HG03025 (cell line): Measurements from ENCODE around the gene ETF1.

Source experiments
- ATAC-seq: cut with Tn5 transposase; IDR thresholded peaks from one replicate; pipeline ENCODE4 v1.9.1; 2021; ENCODE audit warnings: mild to moderate bottlenecking, moderate library complexity; ENCODE audit not compliant: unreplicated experiment, low FRiP score

The ETF1 gene

DNA sequence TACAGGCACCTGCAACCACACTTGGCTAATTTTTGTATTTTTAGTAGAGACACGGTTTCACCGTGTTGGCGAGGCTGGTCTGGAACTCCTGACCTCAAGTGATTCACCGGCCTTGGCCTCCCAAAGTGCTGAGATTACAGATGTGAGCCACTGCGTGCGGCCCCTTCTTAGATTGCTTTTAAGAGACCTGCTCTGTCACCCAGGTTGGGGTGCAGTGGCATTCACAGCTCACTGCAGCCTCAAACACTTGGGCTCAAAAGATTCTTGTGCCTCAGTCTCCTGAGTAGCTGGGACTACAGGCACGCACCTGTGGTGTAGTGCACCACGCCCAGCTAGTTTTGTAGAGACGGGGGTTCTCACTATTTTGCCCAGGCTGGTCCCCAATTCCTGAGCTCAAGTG is 21.2 kb upstream of the ETF1 start:
- ATAC-seq, result no peak

DNA sequence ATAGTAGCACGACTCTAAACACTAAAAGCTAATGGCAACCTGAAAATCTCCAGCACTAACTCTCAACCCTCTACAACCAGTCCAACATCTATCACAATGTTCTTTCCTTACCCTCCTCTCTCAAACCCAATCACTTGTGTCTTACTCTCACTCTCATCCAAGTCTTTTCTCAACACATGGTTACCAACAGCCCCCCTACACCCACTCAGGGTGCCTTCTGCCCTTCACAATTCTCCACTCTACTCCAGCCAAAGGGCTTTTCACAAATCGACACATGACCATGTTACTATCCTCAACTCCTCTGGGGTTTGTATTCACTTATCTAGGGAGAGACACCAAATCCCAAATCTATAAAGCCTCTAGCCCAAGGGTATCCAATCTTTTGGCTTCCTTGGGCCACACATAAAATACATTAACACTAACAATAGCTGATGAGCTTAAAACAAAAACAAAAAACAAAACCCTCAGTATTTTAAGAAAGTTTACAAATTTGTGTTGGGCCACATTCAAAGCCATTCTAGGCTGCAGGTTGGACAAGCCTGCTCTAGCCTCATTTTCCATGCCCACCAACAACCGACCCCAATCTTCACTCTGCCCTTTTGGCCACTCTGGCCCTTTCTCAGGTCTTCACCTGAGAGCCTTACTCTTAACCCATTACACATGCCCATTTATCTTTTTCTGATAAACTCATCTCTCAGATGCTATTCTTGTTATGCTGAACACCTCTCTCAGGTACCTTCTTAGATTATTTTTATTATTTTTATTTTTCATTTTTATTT is 20.5 kb upstream of the ETF1 start:
- no peak for ATAC-seq

DNA sequence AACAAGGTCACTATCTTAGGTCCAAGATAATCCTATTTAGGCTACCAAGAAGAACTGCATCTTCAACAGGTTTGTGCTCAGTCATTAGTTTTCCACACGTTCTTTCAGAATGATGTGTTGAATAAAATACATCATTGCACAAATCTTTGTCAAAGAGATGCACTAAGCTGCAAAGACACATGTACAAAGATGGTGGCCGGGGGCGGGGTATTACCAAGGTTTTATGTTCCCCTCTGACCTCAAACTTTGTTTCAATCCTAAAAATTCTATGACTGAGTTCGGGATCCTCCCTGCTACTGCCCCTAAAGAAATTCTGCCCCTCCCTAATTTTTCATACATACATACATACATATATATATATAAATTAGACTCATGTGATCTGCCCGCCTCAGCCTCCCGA is 17.9 kb upstream of the ETF1 start:
- ATAC-seq, result no peak

DNA sequence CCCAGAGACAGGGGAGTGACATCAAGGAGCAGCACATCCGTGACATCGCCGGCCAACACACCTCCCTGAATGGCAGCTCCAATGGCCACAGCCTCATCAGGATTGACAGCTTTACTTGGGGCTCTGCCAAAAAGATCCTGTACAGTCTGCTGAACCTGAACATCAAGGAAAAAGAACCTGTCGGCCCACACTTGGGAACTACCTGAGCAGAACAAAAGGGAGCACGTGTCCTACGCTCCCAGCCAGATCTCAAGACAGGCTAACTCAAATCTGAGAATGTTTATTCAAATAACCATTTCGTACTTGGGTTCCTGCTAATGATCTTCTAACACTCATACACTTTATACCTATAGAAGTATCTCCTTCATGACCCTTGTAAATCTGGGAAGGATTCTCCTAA is 16.9 kb upstream of the ETF1 start:
- ATAC-seq, result no peak

DNA sequence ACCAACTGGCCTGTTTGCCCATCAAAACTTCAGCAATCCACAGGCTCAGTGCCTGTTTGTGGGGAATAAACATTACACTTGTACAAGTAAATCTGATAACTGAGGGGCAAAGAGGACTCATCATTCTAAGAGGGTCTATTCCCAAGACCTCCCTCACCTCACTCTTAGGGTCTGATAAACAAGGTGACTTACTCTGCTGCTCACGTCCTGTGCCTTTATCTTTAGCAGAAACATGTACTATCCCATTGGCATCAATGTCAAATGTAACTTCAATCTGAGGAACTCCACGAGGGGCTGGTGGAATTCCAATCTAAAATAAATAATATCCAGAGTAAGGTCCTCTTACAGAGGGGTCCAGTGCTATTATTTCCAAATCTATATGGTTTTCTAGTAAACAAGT is 14.6 kb upstream of the ETF1 start:
- no peak for ATAC-seq

DNA sequence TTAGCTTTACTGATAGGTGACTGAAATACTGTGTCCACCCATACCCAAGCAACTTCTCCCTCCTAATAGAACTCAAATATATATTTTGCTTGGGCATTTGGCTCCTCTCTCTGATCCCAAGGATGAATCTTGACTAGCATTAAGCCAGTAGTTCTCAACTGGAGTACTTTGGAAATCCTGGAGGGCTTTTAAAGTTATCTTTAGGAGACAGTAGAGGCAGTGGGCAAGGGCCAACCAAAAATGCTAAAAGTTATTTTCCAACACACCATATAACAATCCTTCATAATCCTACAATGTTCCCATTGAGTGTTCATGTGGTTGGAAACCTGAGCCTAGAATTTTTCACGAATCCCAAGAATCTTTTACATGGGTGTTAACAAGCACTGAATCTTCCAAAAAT is 11.1 kb upstream of the ETF1 start:
- ATAC-seq, result no peak

DNA sequence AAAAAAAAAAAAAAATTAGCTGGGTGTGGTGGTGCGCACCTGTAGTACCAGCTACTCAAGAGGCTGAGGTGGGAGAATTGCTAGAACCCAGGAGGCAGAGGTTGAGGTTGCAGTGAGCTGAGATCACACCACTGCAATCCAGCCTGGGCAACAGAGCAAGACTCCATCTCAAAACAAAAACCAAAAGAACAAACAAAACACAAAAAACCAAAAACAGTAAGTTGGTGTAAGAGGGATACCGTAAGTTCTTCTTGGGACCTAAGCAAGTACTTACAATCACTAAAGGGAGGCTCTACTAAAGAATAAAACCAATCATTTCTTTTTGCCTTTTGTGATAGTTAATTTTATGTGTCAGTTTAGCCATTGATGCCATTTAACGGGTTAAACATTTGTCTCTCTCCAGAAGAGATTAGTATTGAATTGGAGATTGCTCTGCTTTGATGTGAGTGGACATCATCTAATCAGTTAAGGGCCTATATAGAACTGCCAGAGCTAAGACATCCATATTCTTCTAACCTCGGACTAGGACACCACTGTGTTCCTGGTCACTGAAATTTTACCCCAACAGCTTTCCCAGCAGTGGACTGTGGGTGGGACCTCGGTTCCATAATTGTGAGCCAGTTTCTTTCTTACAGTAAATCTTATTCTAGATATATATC is 10.5 kb upstream of the ETF1 start:
- ATAC-seq, result no peak

DNA sequence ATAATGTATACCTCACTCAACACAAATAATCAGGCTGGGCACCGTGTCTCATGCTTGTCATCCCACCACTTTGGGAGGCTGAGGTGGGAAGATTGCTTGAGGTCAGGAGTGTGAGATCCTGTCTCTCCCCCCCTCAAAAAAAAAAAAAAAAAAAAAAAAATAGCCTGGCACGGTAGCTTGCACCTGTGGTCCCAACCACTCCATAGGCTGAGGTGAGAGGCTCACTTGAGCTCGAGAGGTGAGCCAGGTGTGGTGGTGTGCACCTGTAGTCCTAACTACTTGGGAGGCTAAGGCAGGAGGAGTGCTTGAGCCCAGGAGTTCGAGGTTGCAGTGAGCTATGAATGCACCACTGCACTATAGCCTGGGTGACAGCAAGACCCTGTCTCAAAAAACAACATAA is 9.6 kb upstream of the ETF1 start:
- no peak for ATAC-seq

DNA sequence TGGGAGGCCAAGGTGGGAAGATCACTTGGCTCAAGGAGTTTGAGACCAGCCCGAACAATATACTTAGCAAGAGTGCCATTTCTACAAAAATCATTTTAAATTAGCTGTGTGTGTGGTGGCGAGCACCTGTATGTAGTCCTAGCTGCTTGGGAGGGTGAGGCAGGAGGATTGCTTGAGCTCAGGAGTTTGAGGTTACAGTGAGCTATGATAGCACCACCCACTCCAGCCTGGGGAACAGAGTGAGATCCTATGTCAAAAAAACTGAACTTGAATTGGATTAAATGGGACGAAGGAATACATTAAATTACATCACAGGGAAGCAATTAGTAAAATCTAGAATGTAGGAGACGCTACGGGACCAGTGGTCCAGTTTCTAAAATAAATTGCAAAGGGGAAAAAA is 6.4 kb upstream of the ETF1 start:
- ATAC-seq, result no peak

DNA sequence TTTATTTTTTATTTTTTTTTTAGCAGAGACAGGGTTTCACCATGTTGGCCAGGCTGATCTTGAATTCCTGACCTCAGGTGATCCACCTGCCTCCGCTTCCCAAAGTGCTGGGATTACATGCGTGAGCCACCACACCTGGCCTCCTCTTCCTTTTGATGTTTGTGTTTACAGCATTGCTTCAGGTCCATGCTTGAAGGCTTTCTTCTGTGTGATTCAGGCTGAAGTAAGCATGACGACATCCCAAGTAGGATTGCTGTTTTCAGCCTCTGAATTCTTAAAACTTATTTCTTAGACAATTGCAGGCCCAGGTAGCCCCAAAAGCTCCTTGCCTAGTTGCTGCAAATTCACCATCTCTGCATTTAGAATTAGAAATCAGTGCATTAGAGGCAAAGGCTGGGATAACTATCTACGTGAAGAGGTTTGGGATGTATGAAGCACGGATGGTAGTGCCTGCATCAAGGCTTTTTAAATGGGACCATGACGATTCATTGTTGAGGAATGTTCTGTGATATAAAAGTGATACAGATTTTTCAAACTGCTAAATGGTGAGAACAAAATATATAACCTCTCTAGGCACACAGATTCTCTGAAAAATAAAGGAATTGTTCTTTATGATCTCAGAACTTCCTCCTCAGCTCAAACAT is 3.0 kb upstream of the ETF1 start:
- ATAC-seq, result no peak

DNA sequence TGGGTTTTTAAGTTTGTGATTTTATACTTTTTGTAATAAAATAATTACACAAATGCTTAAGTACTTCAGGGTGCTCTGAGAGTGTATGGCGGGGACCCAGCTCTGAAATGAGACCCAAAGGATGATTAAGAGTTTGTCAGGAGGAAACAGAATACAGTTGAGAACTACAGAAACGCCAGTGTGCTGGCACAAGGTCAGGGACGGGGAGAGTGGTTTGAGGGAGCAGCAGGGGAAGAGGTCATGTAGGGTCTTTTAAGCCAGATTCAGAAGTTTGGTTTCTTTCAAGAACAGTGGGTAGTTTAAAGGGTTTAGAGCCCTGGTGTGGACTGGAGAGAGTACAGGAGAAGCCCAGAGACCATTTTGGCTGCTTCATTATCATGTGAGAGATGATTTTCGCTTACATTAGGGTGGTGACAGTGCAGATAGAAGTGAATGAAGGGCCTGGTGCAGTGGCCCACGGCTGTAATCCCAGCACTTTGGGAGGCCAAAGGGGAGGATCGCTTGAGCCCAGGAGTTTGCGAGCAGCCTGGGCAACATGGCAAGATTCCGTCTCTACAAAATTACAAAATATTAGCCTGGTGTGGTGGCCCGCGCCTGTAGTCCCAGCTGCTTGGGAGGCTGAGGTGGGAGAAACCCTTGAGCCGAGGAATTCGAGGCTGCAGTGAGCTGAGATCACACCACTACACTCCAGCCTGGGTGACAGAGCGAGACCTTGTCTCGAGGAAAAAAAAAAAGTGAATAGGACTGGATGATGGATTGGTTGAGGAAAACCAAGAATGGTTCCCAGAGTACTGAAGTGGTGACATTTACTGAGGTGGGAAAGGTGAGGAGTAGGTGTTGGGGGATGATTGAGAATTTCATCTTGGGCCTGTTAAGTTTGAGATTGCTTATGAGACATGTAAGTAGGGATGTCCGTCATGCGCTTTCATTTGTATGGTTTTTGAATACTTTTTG is 1.4 kb upstream of the ETF1 start:
- ATAC-seq, result no peak

DNA sequence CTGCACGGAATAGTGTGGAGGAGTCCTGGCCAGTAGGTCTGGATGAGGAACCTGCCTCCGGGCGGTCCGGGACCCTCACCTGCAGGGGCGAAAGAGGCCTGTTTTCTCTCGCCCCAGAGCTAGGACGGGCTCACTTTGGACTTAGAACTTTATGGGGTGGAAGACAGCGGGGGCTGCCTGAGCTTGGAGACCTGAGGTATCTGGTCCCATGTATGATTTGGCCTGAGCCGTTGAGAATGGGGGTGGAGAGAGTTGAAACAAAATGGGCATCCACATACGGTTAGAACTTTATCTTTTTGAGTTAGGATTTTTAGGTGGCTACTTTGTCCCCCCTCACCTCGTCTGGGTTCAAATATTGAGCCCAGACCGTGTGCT is 681 bp upstream of the ETF1 start:
- ATAC-seq, result peak; percentile 39

DNA sequence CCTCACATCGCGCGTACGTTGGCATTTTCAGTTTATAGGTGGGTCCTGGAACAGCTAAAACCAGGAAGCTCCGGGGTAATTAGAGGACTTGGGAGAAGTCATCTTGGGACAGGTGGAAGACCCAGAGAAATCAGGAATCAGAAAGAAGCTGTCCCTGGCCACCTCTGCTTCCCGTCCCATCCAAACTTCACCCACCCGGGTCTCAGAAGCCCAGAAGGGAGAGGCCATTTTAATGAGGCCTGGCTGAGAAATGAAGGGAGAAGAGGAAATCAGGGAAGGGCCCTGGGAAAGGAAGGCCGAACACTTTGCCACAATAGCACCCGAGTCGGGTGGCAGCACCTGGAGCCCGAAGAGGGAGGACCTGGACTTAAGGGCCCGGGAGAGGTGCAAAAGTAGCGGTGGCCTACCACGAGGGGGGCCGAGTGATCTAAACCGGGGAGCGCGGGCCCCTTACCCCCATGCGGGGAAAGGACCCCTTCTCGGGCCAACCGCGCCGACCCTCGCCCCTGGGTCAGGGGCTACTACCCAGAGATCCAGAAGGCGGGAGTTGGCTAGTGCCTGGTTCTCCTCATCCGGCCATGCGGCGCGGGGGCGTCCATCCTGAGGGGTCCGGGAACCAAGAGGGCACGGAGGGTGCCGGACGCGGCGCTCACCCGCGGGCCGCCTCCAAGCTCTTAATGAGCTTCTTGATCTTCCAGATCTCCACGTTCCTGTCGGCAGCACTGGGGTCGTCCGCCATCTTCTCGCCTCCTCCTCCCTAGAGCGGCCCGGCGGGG is 668 bp downstream of the ETF1 start:
- ATAC-seq, result no peak

DNA sequence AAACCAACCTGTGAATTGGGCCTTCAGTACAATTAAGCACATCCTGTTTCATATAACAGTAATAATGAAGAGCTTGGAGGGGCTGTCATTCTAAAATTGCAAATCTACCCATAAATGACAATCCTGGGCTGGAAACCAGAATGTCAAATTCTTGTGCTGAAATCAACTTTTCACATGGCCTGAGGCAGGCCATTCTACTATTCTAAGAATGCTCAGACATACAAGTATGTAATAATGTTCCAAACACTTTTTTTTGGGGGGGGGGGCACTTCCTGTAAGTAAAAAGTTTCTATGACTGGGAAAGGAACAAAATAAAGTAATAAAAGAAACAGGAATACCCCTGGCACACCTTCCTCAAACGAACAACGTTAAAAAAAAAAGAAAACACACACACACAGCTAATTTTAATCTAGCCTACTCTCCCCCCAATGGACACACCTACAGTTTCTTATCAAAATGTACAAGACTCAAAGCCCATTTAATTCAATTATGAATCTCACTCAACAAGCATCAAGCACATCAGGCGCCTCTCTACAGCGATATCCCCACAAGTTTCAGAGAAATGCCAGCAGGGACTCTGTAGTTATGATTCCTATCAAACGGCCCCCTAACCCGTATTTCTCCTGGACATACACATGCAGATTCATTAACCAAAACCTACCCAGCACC is 1.4 kb downstream of the ETF1 start:
- ATAC-seq, result no peak

DNA sequence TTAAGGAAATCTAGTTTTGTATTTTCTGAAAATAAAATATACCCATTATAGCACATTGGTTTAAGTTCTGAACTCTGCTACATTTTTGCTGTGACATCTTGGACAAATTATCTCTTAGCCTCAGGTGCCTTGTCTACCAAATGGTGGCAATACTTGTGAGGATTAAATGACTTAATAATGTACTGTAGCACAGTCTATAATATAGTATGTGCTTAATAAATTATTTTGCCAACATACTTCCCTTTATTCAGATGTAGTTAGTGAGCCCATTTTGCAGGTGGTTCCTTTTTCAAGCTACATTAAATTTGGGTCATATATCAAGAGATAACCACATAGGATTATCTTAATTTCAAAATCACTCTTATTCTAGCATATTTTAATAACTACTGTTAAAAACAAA is 3.2 kb downstream of the ETF1 start:
- ATAC-seq, result no peak

DNA sequence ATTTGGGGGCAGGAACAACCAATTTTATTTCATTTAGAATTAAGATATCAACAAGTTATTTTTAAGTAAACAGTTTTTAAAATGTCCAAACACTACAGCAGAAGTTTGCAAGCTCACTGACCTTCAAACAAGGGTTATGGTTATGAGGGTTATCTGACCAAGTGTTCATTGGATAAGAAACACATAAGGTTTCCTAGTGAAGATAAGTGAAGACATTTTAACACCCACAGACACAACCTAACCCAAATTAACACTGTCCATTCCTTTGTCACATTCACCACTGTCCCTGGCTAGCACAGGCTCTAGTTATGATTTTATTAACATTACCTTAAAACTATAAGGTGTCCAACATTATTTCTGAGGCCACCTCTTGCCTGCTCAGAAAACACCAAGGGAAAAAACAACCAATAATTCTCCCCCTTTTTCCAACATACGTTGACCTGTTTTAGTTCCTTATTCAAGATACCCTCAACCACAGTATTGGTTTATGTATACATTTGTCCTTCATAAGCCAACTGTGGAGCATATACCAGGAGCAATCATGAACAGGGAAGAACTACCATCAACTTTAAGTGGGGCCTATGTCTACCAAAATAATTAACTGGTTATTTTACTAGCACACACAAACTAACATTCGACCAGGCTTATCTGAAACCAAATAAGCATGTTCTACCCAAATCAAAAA is 4.0 kb downstream of the ETF1 start:
- no peak for ATAC-seq

DNA sequence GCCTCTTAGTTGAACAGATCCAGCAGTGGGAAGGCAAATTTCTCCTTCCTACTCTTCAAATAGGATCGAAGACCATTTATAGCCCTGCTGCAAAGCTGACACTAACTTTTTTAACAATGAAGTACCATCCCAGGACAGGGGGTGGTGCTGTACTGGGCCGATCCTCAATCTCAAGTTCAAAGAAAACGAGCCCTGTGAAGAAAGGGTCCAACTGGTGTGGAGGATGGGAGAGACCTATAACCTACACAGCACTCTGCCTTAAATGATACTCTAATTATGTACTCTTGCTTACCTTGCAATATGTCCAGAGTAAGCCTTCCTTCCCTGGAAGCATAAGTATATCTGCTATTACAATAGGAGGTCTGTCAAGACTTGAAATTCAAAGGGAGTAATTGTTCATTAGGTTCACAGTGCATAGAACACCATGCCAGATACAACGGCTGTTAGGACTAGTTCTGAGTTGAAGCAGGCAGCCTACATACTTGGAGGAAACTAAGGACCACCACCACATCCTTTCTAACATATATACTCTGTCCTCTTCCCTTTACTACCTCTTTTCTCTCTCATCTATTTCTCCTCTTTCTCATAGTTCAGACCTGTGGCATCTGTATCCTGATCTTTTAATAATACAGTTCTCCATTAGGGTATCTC is 6.2 kb downstream of the ETF1 start:
- no peak for ATAC-seq

DNA sequence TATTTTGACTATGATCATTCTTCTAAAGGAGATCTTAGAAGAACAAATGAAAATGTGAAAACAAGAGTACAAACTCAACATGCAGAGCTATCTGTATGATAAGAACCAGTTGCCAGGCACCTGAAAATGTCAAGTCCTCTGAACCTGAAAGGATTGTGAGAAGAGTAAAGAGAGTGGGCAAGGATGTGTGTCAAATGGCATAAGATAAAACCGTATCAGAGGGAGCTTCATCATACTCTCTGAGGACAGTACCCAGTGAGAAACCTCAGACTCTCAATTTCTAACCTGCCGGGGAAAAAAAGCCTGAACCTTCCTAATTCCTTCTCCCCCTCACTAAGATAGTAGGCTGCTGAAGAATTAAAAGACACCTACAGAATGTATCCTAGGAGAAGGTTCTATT is 6.8 kb downstream of the ETF1 start:
- ATAC-seq, result no peak
